ENCODE measurements around the gene LAMC3.
"Not testable (repeated sequence)": the region's sequence is repeated elsewhere in the genome, so short reads cannot be mapped to it uniquely, and the experiment has no call there.

Gene LAMC3

DNA sequence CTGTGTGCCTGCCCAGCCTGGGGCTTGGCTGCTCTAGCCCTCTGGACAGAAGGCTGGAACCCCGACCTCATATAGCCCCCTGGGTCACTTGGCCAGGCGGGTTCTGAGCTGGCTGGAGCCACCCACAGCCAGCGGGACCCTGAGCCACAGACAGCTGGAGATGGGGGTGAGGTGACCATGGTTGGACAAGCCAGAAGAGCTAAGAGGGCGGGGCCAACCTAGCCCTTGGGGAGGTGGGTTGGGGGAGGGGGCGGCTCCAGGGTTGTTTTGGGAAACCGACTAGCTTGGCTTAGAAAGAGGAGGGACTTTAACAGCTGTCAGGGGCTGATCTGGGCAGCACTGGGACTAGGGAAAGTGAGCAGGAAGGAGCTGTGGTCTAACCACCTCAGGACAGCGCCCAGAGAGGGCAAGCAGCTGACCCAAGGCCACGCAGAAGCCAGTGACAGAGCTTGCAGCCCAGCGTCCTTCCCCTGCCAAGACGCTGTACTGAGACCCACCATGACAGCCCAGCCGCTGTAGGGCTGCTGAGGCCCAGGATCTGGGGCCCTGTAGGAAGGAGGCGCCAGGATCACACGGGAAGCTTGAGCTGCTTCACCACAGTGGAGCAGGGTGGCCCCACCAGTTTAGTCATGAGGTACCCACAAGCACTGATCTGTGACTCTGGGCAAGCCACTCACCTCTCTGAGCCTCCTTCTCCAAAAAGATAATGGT is 89.6 kb downstream of the LAMC3 start:
- Mint-ChIP-seq H3K9me3 (no peaks in the 10 kb centered on the region), H3K36me3 (ENCODE audit: insufficient read depth) (no peaks in the 10 kb centered on the region), H3K4me1 (ENCODE audit: low read depth in 2 of 2) (peaks cover 4 to 7% of the 10 kb centered on the region in 2 donors), H3K4me3 (no peak overlapping the region), H3K27ac (no peak overlapping the region), H3K27me3 (peaks cover 33 to 69% of the 10 kb centered on the region in 2 donors)
- no peak for ATAC-seq (replicated peaks)
- no peak for DNase-seq

- Mint-ChIP-seq H3K4me1 (ENCODE audit: low read depth in 2 of 2) (peaks cover 4 to 7% of the 10 kb centered on the region in 2 donors), H3K9me3 (no peaks in the 10 kb centered on the region), H3K4me3 (no peak overlapping the region), H3K27me3 (peaks cover 27 to 63% of the 10 kb centered on the region in 2 donors), H3K36me3 (ENCODE audit: insufficient read depth) (no peaks in the 10 kb centered on the region), H3K27ac (no peak overlapping the region)
- ATAC-seq (replicated peaks), result no peak
- DNase-seq, result no peak
Observed at GRCh38 chr9:131099102-131099606, 90.2 kb downstream of the LAMC3 start.

- not testable (repeated sequence) for H3K4me3 Mint-ChIP-seq; H3K27ac Mint-ChIP-seq; DNase-seq; ATAC-seq (replicated peaks); H3K9me3 Mint-ChIP-seq; H3K36me3 Mint-ChIP-seq (ENCODE audit: insufficient read depth); H3K4me1 Mint-ChIP-seq (ENCODE audit: low read depth in 2 of 2)
- H3K27me3 Mint-ChIP-seq, result peaks cover 20 to 56% of the 10 kb centered on the region in 2 donors
Observed at GRCh38 chr9:131099845-131100244, 90.9 kb downstream of the LAMC3 start.

DNA sequence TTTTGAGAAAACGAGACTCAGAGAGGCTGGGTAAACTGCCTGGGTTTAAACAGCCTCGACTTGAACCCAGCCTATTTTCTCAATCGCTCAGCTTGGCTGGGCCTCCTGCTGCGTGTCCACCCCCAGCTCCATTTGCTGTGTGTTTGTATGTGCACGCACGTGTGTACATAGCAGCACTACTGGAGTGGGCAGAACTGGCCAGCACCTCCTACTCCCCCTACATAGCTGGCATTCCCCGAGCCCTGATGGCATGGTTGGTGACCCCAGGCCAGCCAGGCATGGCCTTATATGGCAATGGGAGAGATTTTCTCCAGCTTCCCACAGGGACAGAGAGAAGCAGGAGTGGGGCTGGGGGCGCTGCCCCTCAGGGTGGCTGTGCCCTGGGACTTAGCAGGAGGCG is 91.5 kb downstream of the LAMC3 start:
- Mint-ChIP-seq H3K27me3 (peaks cover 16 to 50% of the 10 kb centered on the region in 2 donors), H3K4me3 (no peak overlapping the region)
- DNase-seq, result no peak

GRCh38 chr9:131101207-131101964 is 92.4 kb downstream of the LAMC3 start:
- DNase-seq, result no peak
- H3K27ac Mint-ChIP-seq, result no peak overlapping the region
- H3K4me3 Mint-ChIP-seq, result no peak overlapping the region
- ATAC-seq (replicated peaks), result no peak
- peaks cover 14 to 49% of the 10 kb centered on the region in 2 donors for H3K27me3 Mint-ChIP-seq
- peaks cover 0 to 4% of the 10 kb centered on the region in 2 donors for H3K4me1 Mint-ChIP-seq (ENCODE audit: low read depth in 2 of 2)
- H3K36me3 Mint-ChIP-seq (ENCODE audit: insufficient read depth), result no peaks in the 10 kb centered on the region
- H3K9me3 Mint-ChIP-seq, result no peaks in the 10 kb centered on the region

More for the DNA sequence above, 91.5 kb downstream of the LAMC3 start:
- Mint-ChIP-seq H3K27ac (no peak overlapping the region), H3K36me3 (ENCODE audit: insufficient read depth) (no peaks in the 10 kb centered on the region), H3K9me3 (no peaks in the 10 kb centered on the region), H3K4me1 (ENCODE audit: low read depth in 2 of 2) (peaks cover 4 to 7% of the 10 kb centered on the region in 2 donors)
- ATAC-seq (replicated peaks), result no peak

DNA sequence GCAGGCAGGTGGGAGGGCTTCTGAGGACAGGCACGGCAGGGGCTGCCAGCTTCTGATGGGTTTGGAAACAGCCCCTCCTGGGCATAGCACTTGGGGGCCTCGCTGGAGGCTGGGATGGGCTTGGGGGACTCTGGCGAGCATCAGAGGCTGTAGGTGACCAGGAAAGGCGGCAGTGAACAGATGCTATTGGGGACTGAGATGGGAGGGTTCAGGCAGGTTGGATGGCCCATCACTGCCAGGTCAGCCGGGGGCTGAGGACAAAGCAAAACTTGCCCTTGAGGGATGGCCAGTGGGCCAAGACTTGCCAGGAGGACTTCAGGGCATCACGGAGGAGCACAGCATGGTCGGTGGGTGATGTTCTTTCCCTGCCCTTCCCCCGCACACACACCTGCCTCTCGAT is 94.0 kb downstream of the LAMC3 start:
- H3K4me1 Mint-ChIP-seq (ENCODE audit: low read depth in 2 of 2), result peaks cover 0 to 4% of the 10 kb centered on the region in 2 donors
- peaks cover 7 to 53% of the 10 kb centered on the region in 2 donors for H3K27me3 Mint-ChIP-seq
- H3K4me3 Mint-ChIP-seq, result no peak overlapping the region
- no peak overlapping the region for H3K27ac Mint-ChIP-seq
- no peak for DNase-seq
- no peaks in the 10 kb centered on the region for H3K9me3 Mint-ChIP-seq
- no peak for ATAC-seq (replicated peaks)
- no peaks in the 10 kb centered on the region for H3K36me3 Mint-ChIP-seq (ENCODE audit: insufficient read depth)

GRCh38 chr9:131103535-131103934 is 94.6 kb downstream of the LAMC3 start:
- no peaks in the 10 kb centered on the region for H3K9me3 Mint-ChIP-seq

DNA sequence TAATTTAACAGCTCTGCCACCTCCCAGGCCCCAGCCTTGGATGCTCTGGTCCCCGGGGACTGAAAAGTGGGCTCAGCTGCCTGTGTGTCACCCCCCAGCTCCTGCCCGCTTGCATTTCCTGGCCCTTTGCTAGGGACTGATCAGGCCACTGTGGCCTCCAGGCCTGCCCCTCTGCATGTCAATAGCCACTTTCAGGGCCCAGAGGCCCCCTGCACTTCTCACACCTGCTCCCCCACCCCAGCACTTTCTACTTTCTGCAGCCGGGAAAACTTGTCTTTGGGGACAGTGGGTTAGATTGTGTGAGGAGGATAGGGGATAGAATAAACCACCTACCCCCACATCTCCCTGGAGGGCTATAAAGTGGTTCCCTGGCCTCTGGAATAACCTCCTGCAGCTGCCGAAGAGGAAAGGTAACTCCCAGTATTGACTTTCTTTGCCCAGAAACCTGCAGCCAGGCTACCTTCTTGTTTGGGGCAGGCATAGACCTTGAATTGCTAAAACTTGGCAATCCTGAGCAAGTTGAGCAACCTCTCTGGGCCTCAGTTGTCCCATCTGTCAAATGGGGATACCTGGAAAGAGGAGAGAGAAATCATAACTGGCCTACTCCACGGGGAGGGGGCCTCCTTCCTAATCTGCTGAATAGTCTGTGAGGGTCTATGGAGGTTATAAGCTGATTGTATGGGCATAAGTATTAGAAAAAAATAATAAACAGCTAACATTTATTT is 95.2 kb downstream of the LAMC3 start:
- Mint-ChIP-seq H3K27me3 (peaks cover 11 to 43% of the 10 kb centered on the region in 2 donors), H3K9me3 (no peaks in the 10 kb centered on the region), H3K27ac (no peak overlapping the region), H3K4me1 (ENCODE audit: low read depth in 2 of 2) (peaks cover 0 to 4% of the 10 kb centered on the region in 2 donors), H3K4me3 (no peak overlapping the region), H3K36me3 (ENCODE audit: insufficient read depth) (no peaks in the 10 kb centered on the region)
- no peak for ATAC-seq (replicated peaks)
- no peak for DNase-seq

More at GRCh38 chr9:131103535-131103934, 94.6 kb downstream of the LAMC3 start:
- Mint-ChIP-seq H3K27me3 (peaks cover 7 to 49% of the 10 kb centered on the region in 2 donors), H3K4me3 (no peak overlapping the region), H3K27ac (no peak overlapping the region), H3K36me3 (ENCODE audit: insufficient read depth) (no peaks in the 10 kb centered on the region), H3K4me1 (ENCODE audit: low read depth in 2 of 2) (peaks cover 0 to 4% of the 10 kb centered on the region in 2 donors)
- ATAC-seq (replicated peaks) (no peak), DNase-seq (no peak)

DNA sequence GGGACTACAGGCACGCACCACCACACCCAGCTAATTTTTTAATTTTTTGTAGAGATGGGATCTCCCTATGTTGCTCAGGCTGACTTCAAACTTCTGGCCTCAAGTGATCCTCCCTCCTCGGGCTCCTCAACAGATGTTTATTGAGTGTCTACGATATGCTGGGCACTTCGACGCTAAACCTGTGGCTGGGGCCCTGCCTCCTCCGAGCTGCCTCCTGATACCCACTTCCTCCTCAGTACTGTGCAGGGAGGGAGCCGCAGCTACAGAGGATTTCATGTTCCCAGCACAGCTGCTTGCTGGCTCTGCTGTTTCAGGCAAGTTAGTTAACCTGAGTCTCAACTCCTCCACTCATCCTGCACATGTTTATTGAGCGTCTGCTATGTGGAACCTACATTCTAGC is 97.0 kb downstream of the LAMC3 start:
- Mint-ChIP-seq H3K4me3 (no peak overlapping the region), H3K9me3 (no peaks in the 10 kb centered on the region), H3K27ac (no peak overlapping the region), H3K27me3 (peaks cover 12 to 35% of the 10 kb centered on the region in 2 donors), H3K4me1 (ENCODE audit: low read depth in 2 of 2) (no peaks in the 10 kb centered on the region), H3K36me3 (ENCODE audit: insufficient read depth) (no peaks in the 10 kb centered on the region)
- ATAC-seq (replicated peaks), result no peak
- DNase-seq, result no peak

GRCh38 chr9:131107760-131108159 is 98.8 kb downstream of the LAMC3 start:
- ATAC-seq (replicated peaks) (no peak), DNase-seq (no peak)
- no peaks in the 10 kb centered on the region for H3K4me1 Mint-ChIP-seq (ENCODE audit: low read depth in 2 of 2)
- H3K27me3 Mint-ChIP-seq, result peaks cover 14 to 42% of the 10 kb centered on the region in 2 donors
- H3K9me3 Mint-ChIP-seq, result no peaks in the 10 kb centered on the region
- H3K4me3 Mint-ChIP-seq, result no peak overlapping the region
- H3K27ac Mint-ChIP-seq, result no peak overlapping the region
- H3K36me3 Mint-ChIP-seq (ENCODE audit: insufficient read depth), result no peaks in the 10 kb centered on the region

DNA sequence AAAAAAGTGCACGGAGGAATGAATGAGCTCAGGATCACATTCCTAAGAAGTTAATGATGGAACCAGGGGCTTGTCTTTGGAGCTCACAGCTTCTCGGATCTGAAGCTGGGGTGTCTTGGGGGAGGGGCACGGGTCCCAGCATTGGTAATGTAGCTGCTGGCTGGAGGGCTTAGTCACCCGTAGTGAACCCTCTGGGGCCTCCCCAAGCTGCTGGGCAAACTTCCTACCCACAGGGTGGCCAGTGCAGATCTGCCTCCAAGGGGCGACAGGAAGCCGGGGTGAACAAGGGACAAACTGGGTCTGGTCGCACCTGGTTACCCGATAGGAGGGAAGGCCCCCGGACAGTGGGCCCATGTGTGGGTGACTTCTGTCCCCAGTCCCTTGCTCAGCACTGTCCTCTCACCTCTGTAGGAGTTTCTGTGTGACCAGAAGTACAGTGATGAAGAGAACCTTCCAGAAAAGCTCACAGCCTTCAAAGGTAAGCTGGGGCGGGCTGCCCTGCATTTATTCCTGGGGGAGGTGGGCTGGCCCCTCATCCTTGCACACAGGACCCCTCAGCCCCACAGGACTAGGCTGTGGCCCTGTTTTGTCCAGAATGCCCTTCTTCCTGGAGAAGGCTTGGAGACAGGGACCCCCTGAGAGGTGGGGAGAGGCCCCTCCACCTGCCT is 102.3 kb downstream of the LAMC3 start:
- DNase-seq, result no peak
- Mint-ChIP-seq H3K27me3 (peaks cover 12 to 49% of the 10 kb centered on the region in 2 donors), H3K9me3 (no peaks in the 10 kb centered on the region), H3K27ac (no peak overlapping the region), H3K36me3 (ENCODE audit: insufficient read depth) (no peaks in the 10 kb centered on the region), H3K4me1 (ENCODE audit: low read depth in 2 of 2) (no peaks in the 10 kb centered on the region), H3K4me3 (no peak overlapping the region)
- ATAC-seq (replicated peaks), result no peak

DNA sequence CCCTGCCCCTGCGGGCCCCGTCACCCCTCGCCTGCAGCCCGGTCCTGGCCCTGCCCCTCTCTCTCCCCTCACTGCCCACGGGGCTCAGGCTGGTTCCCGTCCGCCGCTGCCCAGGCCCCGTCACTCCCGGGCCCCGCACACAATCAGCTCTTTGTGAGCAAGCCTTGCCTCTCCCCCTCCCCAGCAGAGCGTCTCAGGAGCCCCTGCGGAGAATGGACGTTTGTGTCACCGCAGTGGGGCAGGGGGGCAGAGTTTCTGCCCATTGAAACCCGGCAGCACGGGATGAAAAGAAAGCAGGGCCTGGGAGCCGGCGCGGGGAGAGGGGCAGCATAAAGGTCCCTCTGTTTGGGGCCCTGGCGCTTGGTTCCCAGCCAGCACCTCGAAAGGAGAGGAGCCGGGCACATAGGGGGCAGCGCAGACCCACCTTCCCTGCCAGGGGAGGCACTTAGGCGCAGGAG is 102.9 kb downstream of the LAMC3 start:
- Mint-ChIP-seq H3K9me3 (no peaks in the 10 kb centered on the region), H3K27me3 (peaks cover 11 to 47% of the 10 kb centered on the region in 2 donors), H3K27ac (no peak overlapping the region), H3K4me3 (no peak overlapping the region), H3K36me3 (ENCODE audit: insufficient read depth) (no peaks in the 10 kb centered on the region), H3K4me1 (ENCODE audit: low read depth in 2 of 2) (no peaks in the 10 kb centered on the region)
- no peak for DNase-seq
- no peak for ATAC-seq (replicated peaks)

All from effector memory CD8-positive, alpha-beta T cell (primary cell).